Activated naive CD8-positive, alpha-beta T cell treated with anti-CD3 and anti-CD28 coated beads, Interleukin-2, amount 10 ng/mL, durations not matched to agents 7 days and 5 days (primary cell): ENCODE measurements around the gene IFI44. TPM values are rescaled to one million over a fixed set of nuclear protein-coding genes. Genes with fewer than 3 reads are reported as not detected.

Experiments
- ATAC-seq: fragments of 150-1000 bp; cut with Tn5 transposase; one replicate; pipeline ENCODE4 v1.10.0; 2021; ENCODE audit warnings: low read depth, moderate library complexity
- POLR2A ChIA-PET: fragments of 350-600 bp; sonication (Branson Sonifier 250); formaldehyde crosslinking; loops from one replicate; lab custom pipeline; 2021; ENCODE audit warnings: antibody characterized with exemption; lab: Charles Lee
- DNase-seq: peaks from one replicate; pipeline ENCODE4 v3.0.0; 2021
- H3K27ac Mint-ChIP-seq: one replicate; pipeline ENCODE4 v1.8.0; 2022; ENCODE audit warnings: mild to moderate bottlenecking, mixed read lengths
- H3K27me3 Mint-ChIP-seq: one replicate; pipeline ENCODE4 v1.8.0; 2022; ENCODE audit warnings: mild to moderate bottlenecking, moderate library complexity, mixed read lengths
- H3K36me3 Mint-ChIP-seq: one replicate; pipeline ENCODE4 v1.8.0; 2021; ENCODE audit warnings: mild to moderate bottlenecking, mixed read lengths
- H3K4me1 Mint-ChIP-seq: one replicate; pipeline ENCODE4 v1.8.0; 2021; ENCODE audit warnings: mixed read lengths
- H3K4me3 Mint-ChIP-seq: one replicate; pipeline ENCODE4 v1.8.0; 2022; ENCODE audit warnings: mild to moderate bottlenecking, moderate library complexity, mixed read lengths
- H3K9me3 Mint-ChIP-seq: one replicate; pipeline ENCODE4 v1.8.0; 2021; ENCODE audit warnings: mixed read lengths
- total RNA-seq, 2 experiments: library from RNA; stranded (reverse); gene quantifications; one replicate each; pipeline ENCODE4 v1.2.3, GENCODE V29; 2021

IFI44 gene
- total RNA-seq, 2 experiments from 2014 or later = 180 to 186 TPM

DNA sequence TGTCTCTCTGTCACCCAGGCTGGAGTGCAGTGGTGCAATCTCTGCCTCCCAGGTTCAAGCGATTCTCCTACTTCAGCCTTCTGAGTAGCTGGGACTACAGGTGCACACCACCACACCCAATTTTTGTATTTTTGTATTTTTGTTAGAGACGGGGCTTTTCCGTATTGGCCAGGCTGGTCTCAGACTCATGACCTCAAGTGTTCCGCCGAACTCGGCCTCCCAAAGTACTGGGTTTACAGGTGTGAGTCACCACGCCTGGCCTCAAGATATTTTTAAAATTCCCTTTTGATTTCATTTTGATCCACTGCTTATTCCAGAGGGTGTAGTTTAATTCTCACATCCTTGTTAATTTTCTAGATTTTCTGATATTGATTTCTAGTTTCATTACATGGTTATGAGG is 25.6 kb upstream of the IFI44 start:
- H3K36me3 Mint-ChIP-seq = peaks cover 64% of the 10 kb centered on the region
- H3K27me3 Mint-ChIP-seq = no peaks in the 10 kb centered on the region
- ATAC-seq = no peak
- H3K4me3 Mint-ChIP-seq = peak overlapping the region; percentile 98
- peaks cover 51% of the 10 kb centered on the region for H3K4me1 Mint-ChIP-seq
- H3K27ac Mint-ChIP-seq = peak overlapping the region; percentile 97
- no peak for DNase-seq
- no peaks in the 10 kb centered on the region for H3K9me3 Mint-ChIP-seq
- POLR2A ChIA-PET = interaction anchor here (1.0 to 5.6 kb wide), 6 partner anchors 8 to 620 kb away, joined by 3 to 100 read pairs (median 9); partner anchors contain the start of genes DNAJB4 and IFI44

DNA sequence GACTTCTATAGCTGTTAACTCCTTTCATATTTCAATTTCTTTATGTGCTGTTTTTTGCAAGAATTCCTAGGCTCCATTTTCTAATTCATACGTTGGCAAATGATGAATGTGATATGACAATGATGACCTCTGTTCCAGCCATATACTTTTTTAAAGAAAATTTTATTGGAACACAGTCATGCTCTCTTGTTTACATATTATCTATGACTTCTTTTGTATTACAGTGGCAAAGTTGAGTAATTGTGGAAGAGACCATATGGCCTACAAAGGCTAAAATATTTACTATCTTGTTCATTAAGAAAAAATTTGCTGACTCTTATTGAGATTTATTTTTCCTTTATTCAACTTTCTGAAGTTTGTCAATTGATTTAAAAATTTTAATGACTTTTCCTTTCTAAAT is 22.3 kb upstream of the IFI44 start:
- H3K36me3 Mint-ChIP-seq = peaks cover 66% of the 10 kb centered on the region
- no peak for ATAC-seq
- H3K4me3 Mint-ChIP-seq = peak overlapping the region; percentile 78
- peak overlapping the region; percentile 68 for H3K27ac Mint-ChIP-seq
- H3K27me3 Mint-ChIP-seq = no peaks in the 10 kb centered on the region
- POLR2A ChIA-PET = interaction anchor here (1.1 to 2.0 kb wide), 4 partner anchors 18 to 38 kb away, joined by 3 to 9 read pairs (median 4); partner anchors contain the start of gene IFI44
- H3K4me1 Mint-ChIP-seq = peaks cover 53% of the 10 kb centered on the region
- no peaks in the 10 kb centered on the region for H3K9me3 Mint-ChIP-seq
- no peak for DNase-seq

DNA sequence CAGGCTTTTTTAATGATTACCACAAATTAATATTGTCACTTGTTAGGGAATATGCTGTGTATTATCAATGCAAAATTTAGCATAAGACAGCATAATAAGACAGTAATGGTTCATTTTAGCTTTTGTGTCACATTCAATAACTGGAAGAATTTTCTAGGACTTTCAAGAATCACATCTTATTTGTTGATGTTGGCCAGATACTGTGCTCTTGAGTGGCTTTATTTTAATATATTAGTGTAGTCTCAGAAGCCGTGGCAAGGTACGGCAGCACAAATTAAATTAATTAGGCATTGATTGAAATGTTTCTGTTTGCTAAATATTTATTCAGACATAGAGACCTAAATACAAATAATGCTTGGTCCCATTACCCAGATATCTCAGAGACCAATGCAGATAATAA is 19.0 kb upstream of the IFI44 start:
- no peak for DNase-seq
- no peak for ATAC-seq
- no peak overlapping the region for H3K27ac Mint-ChIP-seq
- no peak overlapping the region for H3K4me3 Mint-ChIP-seq
- peaks cover 57% of the 10 kb centered on the region for H3K36me3 Mint-ChIP-seq
- POLR2A ChIA-PET = interaction anchor here (0.6 kb wide), 1 partner anchor 13 kb away, joined by 4 read pairs; no protein-coding TSS in a partner anchor
- H3K27me3 Mint-ChIP-seq = no peaks in the 10 kb centered on the region
- H3K9me3 Mint-ChIP-seq = no peaks in the 10 kb centered on the region
- H3K4me1 Mint-ChIP-seq = peaks cover 46% of the 10 kb centered on the region

DNA sequence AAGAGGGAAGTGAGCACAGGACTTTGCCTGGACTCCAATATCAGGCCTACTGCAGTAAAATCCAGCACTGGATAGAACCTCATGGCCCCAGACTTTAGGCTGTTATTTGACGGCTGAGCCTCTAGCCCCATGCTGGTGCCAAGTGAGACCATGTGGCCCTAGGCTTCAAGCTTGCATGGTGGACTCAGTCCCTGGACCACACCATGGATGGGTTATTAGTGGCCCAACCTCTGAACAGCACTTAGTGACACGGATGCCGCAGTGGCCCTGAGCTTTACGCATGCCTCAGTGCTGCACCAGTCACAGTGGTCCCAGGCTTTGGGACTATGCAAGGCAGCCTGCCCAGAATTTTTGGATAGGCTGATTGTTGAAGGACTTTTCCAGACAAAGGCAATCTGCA is 16.4 kb upstream of the IFI44 start:
- no peak overlapping the region for H3K4me3 Mint-ChIP-seq
- POLR2A ChIA-PET = interaction anchor here (1.1 to 1.3 kb wide), 2 partner anchors 10 to 39 kb away, joined by 3 read pairs; no protein-coding TSS in a partner anchor
- H3K27me3 Mint-ChIP-seq = no peaks in the 10 kb centered on the region

DNA sequence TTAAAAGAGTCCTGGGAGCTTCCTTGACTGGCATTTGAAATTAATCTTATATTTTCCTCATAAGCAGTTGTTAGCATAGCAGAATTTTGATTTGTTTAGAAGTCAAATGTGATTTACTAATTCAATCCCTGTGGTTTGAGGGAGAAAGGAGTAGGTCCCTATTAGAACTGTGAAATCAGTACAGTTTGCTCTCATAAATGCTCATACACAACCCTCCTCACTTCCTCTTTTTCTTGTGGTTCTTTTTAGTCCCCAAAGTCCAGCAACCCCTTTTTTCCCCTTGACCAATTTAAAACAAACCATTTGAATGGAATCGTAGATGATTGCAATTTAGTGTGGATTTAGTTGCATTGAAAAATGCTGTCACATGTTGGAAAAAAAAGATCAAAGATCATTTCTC is 9.2 kb upstream of the IFI44 start:
- H3K36me3 Mint-ChIP-seq = peaks cover 89% of the 10 kb centered on the region
- DNase-seq = no peak
- H3K9me3 Mint-ChIP-seq = peaks cover 8% of the 10 kb centered on the region
- H3K4me1 Mint-ChIP-seq = peaks cover 70% of the 10 kb centered on the region
- no peak for ATAC-seq
- no peaks in the 10 kb centered on the region for H3K27me3 Mint-ChIP-seq
- POLR2A ChIA-PET = interaction anchor here (1.0 to 1.3 kb wide), 2 partner anchors 12 to 17 kb away, joined by 3 read pairs; no protein-coding TSS in a partner anchor
- H3K27ac Mint-ChIP-seq = no peak overlapping the region
- no peak overlapping the region for H3K4me3 Mint-ChIP-seq

More for the DNA sequence above, 16.4 kb upstream of the IFI44 start:
- DNase-seq (no peak), ATAC-seq (peak; percentile 35)
- no peaks in the 10 kb centered on the region for H3K9me3 Mint-ChIP-seq
- no peak overlapping the region for H3K27ac Mint-ChIP-seq
- H3K36me3 Mint-ChIP-seq = peaks cover 65% of the 10 kb centered on the region
- peaks cover 49% of the 10 kb centered on the region for H3K4me1 Mint-ChIP-seq

DNA sequence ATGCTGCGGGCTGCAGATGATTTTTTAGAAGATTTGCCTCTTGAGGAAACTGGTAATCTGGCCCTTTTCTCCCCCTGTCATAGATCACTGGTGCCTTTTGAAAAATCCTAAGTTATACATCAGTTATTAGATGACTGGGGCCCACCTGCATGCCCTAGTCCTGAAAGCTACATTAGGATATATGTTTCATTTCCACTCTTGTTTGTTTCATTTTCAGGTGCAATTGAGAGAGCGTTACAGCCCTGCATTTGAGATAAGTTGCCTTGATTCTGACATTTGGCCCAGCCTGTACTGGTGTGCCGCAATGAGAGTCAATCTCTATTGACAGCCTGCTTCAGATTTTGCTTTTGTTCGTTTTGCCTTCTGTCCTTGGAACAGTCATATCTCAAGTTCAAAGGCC is 8.1 kb upstream of the IFI44 start:
- Mint-ChIP-seq H3K36me3 (peaks cover 93% of the 10 kb centered on the region), H3K4me3 (no peak overlapping the region), H3K4me1 (peaks cover 76% of the 10 kb centered on the region), H3K27ac (peak overlapping the region; percentile 9), H3K27me3 (no peaks in the 10 kb centered on the region), H3K9me3 (peaks cover 8% of the 10 kb centered on the region)
- DNase-seq (no peak), ATAC-seq (no peak)
- POLR2A ChIA-PET = no interaction called here

DNA sequence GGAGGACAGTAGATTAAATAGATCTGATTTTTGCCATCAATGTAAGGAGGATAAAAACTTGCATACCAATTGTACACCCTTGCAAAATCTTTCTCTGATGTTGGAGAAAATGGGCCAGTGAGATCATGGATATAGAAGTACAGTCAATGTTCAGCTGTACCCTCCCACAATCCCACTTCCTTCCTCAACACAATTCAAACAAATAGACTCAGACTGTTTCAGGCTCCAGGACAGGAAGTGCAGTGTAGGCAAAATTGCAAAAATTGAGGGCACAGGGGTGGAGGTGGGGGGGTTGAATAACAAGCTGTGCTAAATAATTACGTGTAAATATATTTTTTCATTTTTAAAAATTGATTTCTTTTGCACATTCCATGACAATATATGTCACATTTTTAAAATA is 3.9 kb upstream of the IFI44 start:
- H3K36me3 Mint-ChIP-seq = peaks cover 85% of the 10 kb centered on the region
- H3K27me3 Mint-ChIP-seq = no peaks in the 10 kb centered on the region
- H3K4me1 Mint-ChIP-seq = peaks cover 60% of the 10 kb centered on the region
- POLR2A ChIA-PET = interaction anchor here (0.7 to 6.1 kb wide), 7 partner anchors 8 to 641 kb away, joined by 3 to 100 read pairs (median 4); partner anchors contain the start of genes DNAJB4 and IFI44L
- peaks cover 22% of the 10 kb centered on the region for H3K9me3 Mint-ChIP-seq
- peak; percentile 74 for ATAC-seq
- no peak for DNase-seq
- H3K27ac Mint-ChIP-seq = peak overlapping the region; percentile 74
- H3K4me3 Mint-ChIP-seq = peak overlapping the region; percentile 72

DNA sequence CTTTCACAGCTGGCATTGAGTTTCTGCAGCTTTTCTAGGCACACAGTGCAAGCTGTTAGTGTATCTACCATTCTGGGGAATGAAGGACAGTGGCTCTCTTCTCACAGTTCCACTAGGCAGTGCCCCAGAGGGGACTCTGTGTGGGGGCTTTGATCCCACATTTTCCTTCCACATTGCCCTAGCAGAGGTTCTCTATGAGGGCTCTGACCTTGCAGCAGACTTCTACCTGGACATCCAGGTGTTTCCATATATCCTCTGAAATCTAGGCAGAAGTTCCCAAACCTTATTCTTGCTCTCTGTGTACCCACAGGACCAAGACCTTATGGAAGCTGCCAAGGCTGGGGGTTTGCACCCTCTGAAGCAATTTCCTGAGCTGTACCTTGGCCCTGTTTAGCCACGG is 2.4 kb upstream of the IFI44 start:
- H3K4me1 Mint-ChIP-seq = peaks cover 59% of the 10 kb centered on the region
- H3K36me3 Mint-ChIP-seq = peaks cover 84% of the 10 kb centered on the region
- no peak for DNase-seq
- ATAC-seq = no peak
- peaks cover 21% of the 10 kb centered on the region for H3K9me3 Mint-ChIP-seq
- H3K27ac Mint-ChIP-seq = peak overlapping the region; percentile 73
- no peaks in the 10 kb centered on the region for H3K27me3 Mint-ChIP-seq
- no peak overlapping the region for H3K4me3 Mint-ChIP-seq
- POLR2A ChIA-PET = interaction anchor here (1.0 to 6.1 kb wide), 4 partner anchors 9 to 26 kb away, joined by 3 to 100 read pairs (median 6); partner anchors contain the start of gene IFI44L

DNA sequence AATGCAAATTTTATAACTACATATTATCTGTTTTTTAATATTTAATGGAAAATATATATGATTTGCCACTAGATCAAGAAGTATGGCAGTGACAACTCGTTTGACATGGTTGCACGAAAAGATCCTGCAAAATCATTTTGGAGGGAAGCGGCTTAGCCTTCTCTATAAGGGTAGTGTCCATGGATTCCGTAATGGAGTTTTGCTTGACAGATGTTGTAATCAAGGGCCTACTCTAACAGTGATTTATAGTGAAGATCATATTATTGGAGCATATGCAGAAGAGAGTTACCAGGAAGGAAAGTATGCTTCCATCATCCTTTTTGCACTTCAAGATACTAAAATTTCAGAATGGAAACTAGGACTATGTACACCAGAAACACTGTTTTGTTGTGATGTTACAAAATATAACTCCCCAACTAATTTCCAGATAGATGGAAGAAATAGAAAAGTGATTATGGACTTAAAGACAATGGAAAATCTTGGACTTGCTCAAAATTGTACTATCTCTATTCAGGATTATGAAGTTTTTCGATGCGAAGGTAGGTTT is 556 bp downstream of the IFI44 start:
- DNase-seq = no peak
- peaks cover 13% of the 10 kb centered on the region for H3K9me3 Mint-ChIP-seq
- peak overlapping the region; percentile 96 for H3K27ac Mint-ChIP-seq
- H3K4me3 Mint-ChIP-seq = peak overlapping the region; percentile 97
- peaks cover 72% of the 10 kb centered on the region for H3K36me3 Mint-ChIP-seq
- ATAC-seq = no peak
- POLR2A ChIA-PET = interaction anchor here (0.9 to 6.1 kb wide), 8 partner anchors 9 to 672 kb away, joined by 3 to 100 read pairs (median 4); partner anchors contain the start of genes DNAJB4, FUBP1 and IFI44L
- no peaks in the 10 kb centered on the region for H3K27me3 Mint-ChIP-seq
- H3K4me1 Mint-ChIP-seq = peaks cover 54% of the 10 kb centered on the region

DNA sequence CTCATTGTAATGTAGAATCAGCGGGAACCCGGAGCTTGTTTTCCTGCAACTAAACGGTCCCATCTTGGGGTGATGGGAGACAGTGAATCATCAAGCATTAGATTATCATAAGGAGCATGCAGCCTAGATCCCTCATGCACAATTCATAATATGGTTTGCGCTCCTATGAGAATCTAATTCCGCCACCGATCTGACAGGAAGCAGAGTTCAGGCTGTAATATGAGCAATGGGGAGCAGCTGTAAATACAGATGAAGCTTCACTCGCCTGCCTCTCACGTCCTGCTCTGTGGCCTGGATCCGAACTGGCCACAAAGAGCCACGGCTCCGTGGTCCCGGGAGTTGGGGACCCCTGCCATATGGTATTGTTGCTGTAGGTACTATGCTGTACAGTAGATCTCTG is 1.6 kb downstream of the IFI44 start:
- Mint-ChIP-seq H3K9me3 (peaks cover 13% of the 10 kb centered on the region), H3K36me3 (peaks cover 71% of the 10 kb centered on the region), H3K27me3 (no peaks in the 10 kb centered on the region), H3K27ac (peak overlapping the region; percentile 96), H3K4me1 (peaks cover 51% of the 10 kb centered on the region), H3K4me3 (peak overlapping the region; percentile 97)
- POLR2A ChIA-PET = interaction anchor here (1.0 to 1.5 kb wide), 5 partner anchors 15 to 31 kb away, joined by 3 to 24 read pairs (median 6); partner anchors contain the start of gene IFI44L
- DNase-seq = peak; percentile 50
- peak; percentile 48 for ATAC-seq

DNA sequence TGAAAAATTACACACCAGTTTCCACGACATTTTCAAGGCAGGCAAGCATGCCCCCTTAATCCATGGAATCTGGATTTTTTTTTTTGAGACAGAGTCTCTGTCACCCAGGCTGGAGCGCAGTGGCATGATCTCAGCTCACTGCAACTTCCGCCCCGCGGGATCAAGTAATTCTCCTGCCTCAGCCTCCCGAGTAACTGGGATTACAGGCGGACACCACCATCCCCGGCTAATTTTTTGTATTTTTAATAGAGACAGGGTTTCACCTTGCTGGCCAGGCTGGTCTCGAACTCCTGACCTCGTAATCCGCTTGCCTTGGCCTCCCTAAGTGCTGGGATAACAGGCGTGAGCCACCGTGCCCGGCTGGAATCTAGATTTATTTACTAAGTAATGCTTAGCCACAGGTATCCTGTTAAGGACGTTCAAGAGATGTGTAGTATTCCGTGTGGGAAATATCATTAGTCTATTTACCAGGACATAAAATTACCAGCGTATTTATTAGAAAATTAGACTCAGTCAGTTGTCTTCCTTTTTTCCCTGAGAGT is 2.5 kb downstream of the IFI44 start:
- ATAC-seq = no peak
- H3K4me3 Mint-ChIP-seq = peak overlapping the region; percentile 97
- POLR2A ChIA-PET = interaction anchor here (1.0 to 1.8 kb wide), 4 partner anchors 12 to 32 kb away, joined by 3 to 14 read pairs (median 4); partner anchors contain the start of gene IFI44L
- peaks cover 12% of the 10 kb centered on the region for H3K9me3 Mint-ChIP-seq
- no peak for DNase-seq
- H3K36me3 Mint-ChIP-seq = peaks cover 64% of the 10 kb centered on the region
- H3K4me1 Mint-ChIP-seq = peaks cover 46% of the 10 kb centered on the region
- peak overlapping the region; percentile 96 for H3K27ac Mint-ChIP-seq
- no peaks in the 10 kb centered on the region for H3K27me3 Mint-ChIP-seq

DNA sequence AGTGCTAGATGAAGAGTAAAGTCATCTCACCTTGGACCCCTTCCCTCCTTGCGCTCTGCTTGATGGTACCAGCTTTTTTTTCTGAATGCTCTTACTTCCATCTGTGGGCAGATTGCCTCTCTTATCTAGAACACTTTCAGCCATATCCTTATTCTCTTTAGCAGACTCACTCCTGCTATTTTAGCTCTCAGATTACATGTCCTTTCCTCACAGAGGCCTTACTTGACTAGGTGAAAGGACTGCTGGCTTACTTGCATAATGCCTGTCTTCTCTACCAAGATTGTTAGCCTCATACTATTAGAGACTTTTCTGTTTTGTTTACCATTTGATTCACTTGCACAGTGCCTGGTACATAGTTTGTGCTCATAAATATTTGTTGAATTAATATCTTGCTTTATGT is 9.3 kb downstream of the IFI44 start:
- POLR2A ChIA-PET = interaction anchor here (1.1 to 1.4 kb wide), 2 partner anchors 9 to 33 kb away, joined by 3 read pairs; partner anchors contain the start of gene IFI44
- peak overlapping the region; percentile 18 for H3K27ac Mint-ChIP-seq
- no peak for DNase-seq
- H3K36me3 Mint-ChIP-seq = peaks cover 65% of the 10 kb centered on the region
- H3K4me1 Mint-ChIP-seq = peaks cover 54% of the 10 kb centered on the region
- ATAC-seq = no peak
- H3K4me3 Mint-ChIP-seq = no peak overlapping the region
- H3K9me3 Mint-ChIP-seq = no peaks in the 10 kb centered on the region
- no peaks in the 10 kb centered on the region for H3K27me3 Mint-ChIP-seq

DNA sequence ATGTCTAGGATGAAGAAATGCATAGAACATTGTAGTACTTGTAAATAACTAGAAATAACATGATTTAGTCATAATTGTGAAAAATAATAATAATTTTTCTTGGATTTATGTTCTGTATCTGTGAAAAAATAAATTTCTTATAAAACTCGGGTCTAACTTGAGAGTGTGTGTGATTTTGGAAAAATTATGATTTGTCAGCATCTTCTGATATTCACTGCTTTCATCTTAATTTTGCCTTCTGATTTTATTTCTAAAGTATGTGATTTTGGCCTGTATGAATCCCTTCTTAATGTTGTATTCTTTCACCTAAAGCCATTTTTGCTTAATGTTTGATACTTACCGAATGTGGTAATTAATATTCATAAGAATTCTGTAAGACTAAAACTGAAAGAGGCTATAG is 14.3 kb downstream of the IFI44 start:
- ATAC-seq = no peak
- Mint-ChIP-seq H3K4me3 (no peak overlapping the region), H3K27ac (no peak overlapping the region), H3K27me3 (no peaks in the 10 kb centered on the region), H3K36me3 (peaks cover 58% of the 10 kb centered on the region), H3K4me1 (peaks cover 29% of the 10 kb centered on the region), H3K9me3 (no peaks in the 10 kb centered on the region)
- no peak for DNase-seq
- POLR2A ChIA-PET = no interaction called here
